Ishikawa (cell line): ENCODE measurements around the gene ARHGAP26.

Source experiments
- CEBPB ChIP-seq: IDR thresholded peaks from 2 replicates; pipeline ENCODE4 v1.6.1; 2012
- CREB1 ChIP-seq: IDR thresholded peaks from 2 replicates; pipeline ENCODE4 v1.6.1; 2012; ENCODE audit warnings: low read depth
- EGR1 ChIP-seq: IDR thresholded peaks from 2 replicates; pipeline ENCODE4 v1.6.1; 2012
- EP300 ChIP-seq: IDR thresholded peaks from 2 replicates; pipeline ENCODE4 v1.6.1; 2012; ENCODE audit warnings: borderline replicate concordance
- FOXM1 ChIP-seq: IDR thresholded peaks from 2 replicates; pipeline ENCODE4 v1.6.1; 2012; ENCODE audit warnings: low read depth, borderline replicate concordance
- MAX ChIP-seq: IDR thresholded peaks from 2 replicates; pipeline ENCODE4 v1.6.1; 2012
- NFIC ChIP-seq: IDR thresholded peaks from 2 replicates; pipeline ENCODE4 v1.6.1; 2012
- RAD21 ChIP-seq: IDR thresholded peaks from 2 replicates; pipeline ENCODE4 v1.6.1; 2012; ENCODE audit warnings: low read depth
- REST ChIP-seq: IDR thresholded peaks from 2 replicates; pipeline ENCODE4 v1.6.1; 2012; ENCODE audit warnings: low read depth, mild to moderate bottlenecking
- TAF1 ChIP-seq: IDR thresholded peaks from 2 replicates; pipeline ENCODE4 v1.6.1; 2012; ENCODE audit warnings: low read depth, mild to moderate bottlenecking
- TCF12 ChIP-seq: IDR thresholded peaks from 2 replicates; pipeline ENCODE4 v1.6.1; 2012; ENCODE audit warnings: low read depth
- TEAD4 ChIP-seq: IDR thresholded peaks from 2 replicates; pipeline ENCODE4 v1.6.1; 2012
- USF1 ChIP-seq: IDR thresholded peaks from 2 replicates; pipeline ENCODE4 v1.6.1; 2012
- YY1 ChIP-seq: IDR thresholded peaks from 2 replicates; pipeline ENCODE4 v1.6.1; 2012; ENCODE audit warnings: low read depth
- ZBTB7A ChIP-seq: IDR thresholded peaks from 2 replicates; pipeline ENCODE4 v1.6.1; 2012; ENCODE audit warnings: low read depth

Gene ARHGAP26

GRCh38 chr5:143008809-143009521 is 238.8 kb downstream of the ARHGAP26 start:
- TF ChIP-seq TCF12 (no peak), USF1 (no peak), TEAD4 (no peak), YY1 (no peak), CEBPB (no peak), FOXM1 (no peak), MAX (no peak), REST (no peak), RAD21 (no peak), TAF1 (no peak), EP300 (no peak), NFIC (no peak), ZBTB7A (no peak), CREB1 (no peak), EGR1 (no peak)

- TF ChIP-seq ZBTB7A (no peak), TAF1 (no peak), CEBPB (no peak), YY1 (no peak), TEAD4 (no peak), NFIC (no peak), EP300 (no peak), MAX (no peak), USF1 (no peak), REST (no peak), TCF12 (no peak)
These were observed 240.2 kb downstream of the ARHGAP26 start for GRCh38 chr5:143010351-143010750.

- TF ChIP-seq USF1 (no peak), CEBPB (no peak), REST (no peak), FOXM1 (no peak), NFIC (no peak), EGR1 (no peak), EP300 (no peak), ZBTB7A (no peak), TCF12 (no peak), RAD21 (no peak), MAX (no peak), TAF1 (no peak), CREB1 (no peak), YY1 (no peak), TEAD4 (no peak)
These were observed 241.4 kb downstream of the ARHGAP26 start for GRCh38 chr5:143011585-143011984.
